Liver (tissue), 9 donors: Measurements from ENCODE around the gene CCDC192. TPM values are rescaled to one million over a fixed set of nuclear protein-coding genes. Genes with fewer than 3 reads are reported as not detected.

Experiments used
- DNase-seq: peaks from one replicate; pipeline ENCODE4 v3.0.0-alpha.2; 2017; ENCODE audit warnings: low spot score
- H3K27ac ChIP-seq, 2 donors: one replicate each; pipeline ENCODE4 v1.7.0; 2013; ENCODE audit warnings: inconsistent platforms in 2 of 2, low read length in 2 of 2, control low read depth in 1 of 2, low read depth in 1 of 2, mild to moderate bottlenecking in 1 of 2
- H3K27me3 ChIP-seq, 4 donors: one replicate each; pipeline versions ENCODE4 v1.6.1 to v1.7.0; 2013; ENCODE audit warnings: low read length in 3 of 4, inconsistent platforms in 1 of 4, mild to moderate bottlenecking in 1 of 4, moderate library complexity in 1 of 4; ENCODE audit not compliant: control insufficient read depth in 4 of 4, insufficient read depth in 4 of 4
- H3K36me3 ChIP-seq, 4 donors: one replicate each; pipeline versions ENCODE4 v1.6.1 to v1.7.0; 2013; ENCODE audit warnings: low read length in 3 of 4, mild to moderate bottlenecking in 3 of 4, low read depth in 1 of 4, moderate library complexity in 1 of 4; ENCODE audit not compliant: control insufficient read depth in 4 of 4, insufficient read depth in 3 of 4
- H3K4me1 ChIP-seq, 4 donors: one replicate each; pipeline versions ENCODE4 v1.6.1 to v1.7.0; 2013; ENCODE audit warnings: low read length in 3 of 4, mild to moderate bottlenecking in 3 of 4, moderate library complexity in 1 of 4; ENCODE audit not compliant: control insufficient read depth in 4 of 4, insufficient read depth in 4 of 4
- H3K4me3 ChIP-seq, 3 donors: one replicate each; pipeline versions ENCODE4 v1.6.1 to v1.7.0; 2013; ENCODE audit warnings: low read length in 3 of 3, control low read depth in 1 of 3, low read depth in 1 of 3, mild to moderate bottlenecking in 1 of 3
- H3K9ac ChIP-seq, 2 donors: one replicate each; pipeline ENCODE4 v1.7.0; 2013; ENCODE audit warnings: low read length in 2 of 2, mild to moderate bottlenecking in 2 of 2, moderate library complexity in 2 of 2, control low read depth in 1 of 2, low read depth in 1 of 2
- H3K9me3 ChIP-seq, 4 donors: one replicate each; pipeline versions ENCODE4 v1.6.1 to v1.7.0; 2013; ENCODE audit warnings: low read length in 3 of 4; ENCODE audit not compliant: control insufficient read depth in 4 of 4
- EGR1 ChIP-seq, 2 donors: IDR thresholded peaks; 2 replicates each; pipeline ENCODE4 v1.6.1; 2016 to 2018; ENCODE audit warnings: antibody characterized with exemption in 2 of 2, low read depth in 2 of 2
- FOXA2 ChIP-seq: IDR thresholded peaks from 2 replicates; pipeline ENCODE4 v1.6.1; 2016; ENCODE audit warnings: antibody characterized with exemption
- GABPA ChIP-seq, 2 donors: IDR thresholded peaks in 1 of 2; conservative IDR thresholded peaks in 1 of 2; 2 replicates each; pipeline ENCODE4 v1.6.1; 2016; ENCODE audit warnings: antibody characterized with exemption in 2 of 2, mild to moderate bottlenecking in 1 of 2, moderate library complexity in 1 of 2
- HNF4G ChIP-seq: IDR thresholded peaks from 2 replicates; pipeline ENCODE4 v1.6.1; 2016; ENCODE audit warnings: antibody characterized with exemption
- NR2F2 ChIP-seq: IDR thresholded peaks from 2 replicates; pipeline ENCODE4 v1.6.1; 2016; ENCODE audit warnings: antibody characterized with exemption
- RAD21 ChIP-seq, 2 donors: IDR thresholded peaks; 2 replicates each; pipeline ENCODE4 v1.6.1; 2016; ENCODE audit warnings: antibody characterized with exemption in 2 of 2, mild to moderate bottlenecking in 2 of 2
- YY1 ChIP-seq: IDR thresholded peaks from 2 replicates; pipeline ENCODE4 v1.6.1; 2016; ENCODE audit warnings: antibody characterized with exemption, mild to moderate bottlenecking
- WGBS: extraction: QIAGEN DNeasy Blood & Tissue Kit; methylation state at CpG from one replicate; pipeline ENCODE4 v1.1.7; 2013; 5-methylcytosine and 5-hydroxymethylcytosine counted together
- polyA plus RNA-seq, 2 donors: library from polyadenylated mRNA; stranded (reverse) in 1 of 2; unstranded in 1 of 2; fragments of 200-250 nt in 1 of 2; fragments of >200 nt in 1 of 2; fragmentation: Nextera tagmentation in 1 of 2; extraction: Ambion mirVana in 1 of 2; gene quantifications; one replicate each; pipeline versions ENCODE4 v1.2.1 to v1.2.3, GENCODE V29; 2013 to 2015
- total RNA-seq, 2 donors: library from RNA; depleted of rRNA; stranded (reverse); fragments of >200 nt; gene quantifications; one replicate each; pipeline ENCODE4 v1.2.3, GENCODE V29; 2014
- TF ChIP-seq, protein P1 (sequence below): fragments of 150-350 bp; IDR thresholded peaks from 2 replicates; pipeline ENCODE4 v1.5.1; 2017; ENCODE audit warnings: improper control_type of control experiment, low read depth, low read length; ENCODE audit not compliant: missing input control
- TF ChIP-seq, protein P2 (sequence below): IDR thresholded peaks from 2 replicates; pipeline ENCODE4 v1.6.1; 2016; ENCODE audit warnings: antibody characterized with exemption
- TF ChIP-seq, protein P3 (sequence below): IDR thresholded peaks from 2 replicates; pipeline ENCODE4 v1.6.1; 2016; ENCODE audit warnings: antibody characterized with exemption, mild to moderate bottlenecking
- donor health status: healthy.
- donor health status: healthy.
- donor health status: healthy.
- donor health status: healthy.
- donor health status: healthy.

CCDC192 gene
- total and polyA plus RNA-seq, 4 donors, result not detected

DNA sequence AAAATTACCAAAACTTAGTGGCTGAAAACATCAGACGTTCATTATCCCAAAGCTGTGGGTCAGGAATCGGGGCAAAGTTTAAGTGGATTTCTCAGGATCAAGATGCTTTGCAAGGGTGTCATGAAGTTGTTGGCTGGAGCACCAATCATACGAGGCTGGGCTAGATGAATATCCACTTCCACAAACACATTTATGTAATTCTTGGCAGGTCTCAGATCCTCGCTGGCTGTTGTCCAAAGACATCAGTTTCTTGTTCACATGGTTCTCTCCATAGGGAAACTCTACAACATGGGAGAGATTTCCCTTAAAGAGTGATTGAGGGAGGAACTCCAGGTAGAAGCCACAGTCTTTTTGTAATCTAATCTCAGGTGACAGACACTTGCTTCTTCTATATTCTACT, 20.2 kb upstream of the CCDC192 start (continued):
- TF ChIP-seq, protein P1, sequence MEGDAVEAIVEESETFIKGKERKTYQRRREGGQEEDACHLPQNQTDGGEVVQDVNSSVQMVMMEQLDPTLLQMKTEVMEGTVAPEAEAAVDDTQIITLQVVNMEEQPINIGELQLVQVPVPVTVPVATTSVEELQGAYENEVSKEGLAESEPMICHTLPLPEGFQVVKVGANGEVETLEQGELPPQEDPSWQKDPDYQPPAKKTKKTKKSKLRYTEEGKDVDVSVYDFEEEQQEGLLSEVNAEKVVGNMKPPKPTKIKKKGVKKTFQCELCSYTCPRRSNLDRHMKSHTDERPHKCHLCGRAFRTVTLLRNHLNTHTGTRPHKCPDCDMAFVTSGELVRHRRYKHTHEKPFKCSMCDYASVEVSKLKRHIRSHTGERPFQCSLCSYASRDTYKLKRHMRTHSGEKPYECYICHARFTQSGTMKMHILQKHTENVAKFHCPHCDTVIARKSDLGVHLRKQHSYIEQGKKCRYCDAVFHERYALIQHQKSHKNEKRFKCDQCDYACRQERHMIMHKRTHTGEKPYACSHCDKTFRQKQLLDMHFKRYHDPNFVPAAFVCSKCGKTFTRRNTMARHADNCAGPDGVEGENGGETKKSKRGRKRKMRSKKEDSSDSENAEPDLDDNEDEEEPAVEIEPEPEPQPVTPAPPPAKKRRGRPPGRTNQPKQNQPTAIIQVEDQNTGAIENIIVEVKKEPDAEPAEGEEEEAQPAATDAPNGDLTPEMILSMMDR, result no peak
- TF ChIP-seq EGR1 (IDR thresholded peaks at IDR 0.05; ENCODE audit: low read depth in 2 of 2) (no peak), HNF4G (no peak), GABPA (IDR thresholded peaks at IDR 0.05 in 1 of 2, conservative IDR thresholded peaks at IDR 0.05 in 1 of 2) (no peak), NR2F2 (no peak), RAD21 (IDR thresholded peaks at IDR 0.05) (no peak), YY1 (no peak), FOXA2 (no peak)

DNA sequence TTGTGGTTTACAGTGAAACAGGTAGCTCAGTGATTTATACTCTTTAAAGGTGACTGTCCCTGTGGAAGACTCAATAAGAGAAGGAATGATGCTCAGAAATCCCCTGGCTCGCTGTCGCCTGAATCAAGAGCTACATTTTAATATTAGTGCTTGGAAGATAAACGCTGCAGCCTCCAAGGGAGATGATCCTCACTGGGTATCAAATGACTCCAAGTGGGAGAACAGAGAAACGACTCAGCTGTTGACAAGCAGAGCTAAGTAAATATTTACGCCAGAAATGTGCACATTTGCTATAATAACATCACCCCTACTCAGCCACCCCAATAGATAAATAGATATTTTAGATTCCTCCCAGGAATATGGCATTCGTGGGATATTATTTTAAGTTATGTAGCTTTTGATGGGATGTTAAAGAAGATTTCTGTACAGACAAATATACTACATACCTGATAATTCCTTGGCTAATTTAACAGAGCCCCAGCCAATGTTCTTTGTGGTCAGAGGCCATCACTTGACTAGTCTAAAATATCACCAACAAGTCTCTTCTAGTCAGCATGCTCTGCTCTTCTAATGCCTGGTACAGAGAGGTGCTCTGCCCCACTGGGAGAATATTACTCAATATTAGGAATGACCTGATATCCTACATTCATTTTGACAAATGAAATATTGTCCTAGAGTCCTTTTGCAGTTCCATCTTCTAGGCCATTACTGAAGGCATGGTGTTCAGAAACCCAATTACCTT, 18.3 kb upstream of the CCDC192 start:
- no peak for DNase-seq
- no peak for TF ChIP-seq NR2F2
- TF ChIP-seq GABPA (IDR thresholded peaks at IDR 0.05 in 1 of 2, conservative IDR thresholded peaks at IDR 0.05 in 1 of 2), result no peak
- TF ChIP-seq, protein P2, sequence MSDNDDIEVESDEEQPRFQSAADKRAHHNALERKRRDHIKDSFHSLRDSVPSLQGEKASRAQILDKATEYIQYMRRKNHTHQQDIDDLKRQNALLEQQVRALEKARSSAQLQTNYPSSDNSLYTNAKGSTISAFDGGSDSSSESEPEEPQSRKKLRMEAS, result no peak
- TF ChIP-seq YY1, result no peak
- Histone ChIP-seq H3K27ac (no peak overlapping the region), H3K4me1 (no peaks in the 10 kb centered on the region), H3K36me3 (no peaks in the 10 kb centered on the region), H3K4me3 (no peak overlapping the region), H3K27me3 (no peaks in the 10 kb centered on the region), H3K9ac (no peak overlapping the region), H3K9me3 (no peaks in the 10 kb centered on the region)
- 60% methylated on average over 6 of the region's 6 CpGs for whole genome bisulfite sequencing

DNA sequence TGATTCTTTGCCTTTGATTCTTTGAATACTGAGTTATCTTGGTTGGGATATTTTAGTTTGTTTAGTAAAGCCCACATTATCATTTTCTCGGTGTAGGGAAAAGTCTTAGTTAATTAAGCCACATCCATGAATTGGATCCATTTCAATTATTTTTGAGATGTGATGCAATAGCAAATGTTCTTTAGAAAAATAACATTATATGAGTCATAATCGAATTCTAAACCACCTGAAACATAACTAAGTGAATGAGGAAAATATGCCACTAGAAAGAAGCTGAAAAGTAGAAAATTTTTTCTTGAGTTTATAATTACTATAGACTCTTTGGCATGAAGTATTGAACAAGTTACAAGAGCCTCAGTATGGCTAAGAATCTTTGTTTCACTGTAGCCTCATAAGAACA, 17.5 kb upstream of the CCDC192 start:
- Histone ChIP-seq H3K27me3 (no peaks in the 10 kb centered on the region), H3K4me1 (no peaks in the 10 kb centered on the region), H3K36me3 (no peaks in the 10 kb centered on the region), H3K27ac (no peak overlapping the region), H3K9ac (no peak overlapping the region), H3K4me3 (no peak overlapping the region), H3K9me3 (peaks cover 0 to 2% (median 0%) of the 10 kb centered on the region in 4 donors)
- no peak for DNase-seq
- TF ChIP-seq GABPA (IDR thresholded peaks at IDR 0.05 in 1 of 2, conservative IDR thresholded peaks at IDR 0.05 in 1 of 2), result no peak
- no peak for TF ChIP-seq RAD21 (IDR thresholded peaks at IDR 0.05)
- TF ChIP-seq, protein P3, sequence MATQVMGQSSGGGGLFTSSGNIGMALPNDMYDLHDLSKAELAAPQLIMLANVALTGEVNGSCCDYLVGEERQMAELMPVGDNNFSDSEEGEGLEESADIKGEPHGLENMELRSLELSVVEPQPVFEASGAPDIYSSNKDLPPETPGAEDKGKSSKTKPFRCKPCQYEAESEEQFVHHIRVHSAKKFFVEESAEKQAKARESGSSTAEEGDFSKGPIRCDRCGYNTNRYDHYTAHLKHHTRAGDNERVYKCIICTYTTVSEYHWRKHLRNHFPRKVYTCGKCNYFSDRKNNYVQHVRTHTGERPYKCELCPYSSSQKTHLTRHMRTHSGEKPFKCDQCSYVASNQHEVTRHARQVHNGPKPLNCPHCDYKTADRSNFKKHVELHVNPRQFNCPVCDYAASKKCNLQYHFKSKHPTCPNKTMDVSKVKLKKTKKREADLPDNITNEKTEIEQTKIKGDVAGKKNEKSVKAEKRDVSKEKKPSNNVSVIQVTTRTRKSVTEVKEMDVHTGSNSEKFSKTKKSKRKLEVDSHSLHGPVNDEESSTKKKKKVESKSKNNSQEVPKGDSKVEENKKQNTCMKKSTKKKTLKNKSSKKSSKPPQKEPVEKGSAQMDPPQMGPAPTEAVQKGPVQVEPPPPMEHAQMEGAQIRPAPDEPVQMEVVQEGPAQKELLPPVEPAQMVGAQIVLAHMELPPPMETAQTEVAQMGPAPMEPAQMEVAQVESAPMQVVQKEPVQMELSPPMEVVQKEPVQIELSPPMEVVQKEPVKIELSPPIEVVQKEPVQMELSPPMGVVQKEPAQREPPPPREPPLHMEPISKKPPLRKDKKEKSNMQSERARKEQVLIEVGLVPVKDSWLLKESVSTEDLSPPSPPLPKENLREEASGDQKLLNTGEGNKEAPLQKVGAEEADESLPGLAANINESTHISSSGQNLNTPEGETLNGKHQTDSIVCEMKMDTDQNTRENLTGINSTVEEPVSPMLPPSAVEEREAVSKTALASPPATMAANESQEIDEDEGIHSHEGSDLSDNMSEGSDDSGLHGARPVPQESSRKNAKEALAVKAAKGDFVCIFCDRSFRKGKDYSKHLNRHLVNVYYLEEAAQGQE, result no peak
- TF ChIP-seq, protein P2, result no peak
- WGBS, result 72% methylated on average over 2 of the region's 2 CpGs
